ENCODE data around the gene IL12RB1. TPM values are rescaled to one million over a fixed set of nuclear protein-coding genes. Genes with fewer than 3 reads are reported as not detected.

The IL12RB1 gene
- polyA plus RNA-seq, 1 donor (not counting 4 experiments of a cell fraction or from before 2014, with no cell fraction given), result 0.09 TPM

DNA sequence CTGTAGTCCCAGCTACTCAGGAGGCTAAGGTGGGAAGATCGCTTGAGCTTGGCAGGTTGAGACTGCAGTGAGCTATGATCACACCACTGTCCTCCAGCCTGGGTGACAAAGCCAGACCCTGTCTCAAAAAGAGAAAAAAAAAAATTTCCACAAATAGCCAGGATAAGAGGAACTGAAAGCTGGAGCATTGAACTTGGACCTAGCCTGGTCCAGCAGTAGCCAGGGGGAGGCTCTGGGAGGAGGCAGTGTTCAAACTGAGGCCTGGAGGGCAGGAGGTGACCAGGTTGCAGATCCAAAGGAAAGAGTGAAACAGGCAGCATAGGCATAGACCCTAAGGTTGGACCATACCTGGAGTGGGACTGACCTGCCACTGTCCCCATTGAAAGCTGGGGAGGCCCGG is 39.4 kb upstream of the IL12RB1 start:
- no peak for DNase-seq (ENCODE audit: low read depth, low spot score)
- H3K9ac ChIP-seq (ENCODE audit: control insufficient read depth, extremely low read depth, insufficient read depth, low read length), result no peak overlapping the region
- H3K36me3 ChIP-seq (ENCODE audit: control insufficient read depth in 2 of 2, extremely low read depth in 1 of 2, insufficient read depth in 2 of 2, low read length in 2 of 2), result peaks cover 0 to 9% of the 10 kb centered on the region in 2 experiments
- no peak for FAIRE-seq
- no peaks in the 10 kb centered on the region for H3K4me1 ChIP-seq (ENCODE audit: control insufficient read depth, extremely low read depth, insufficient read depth, low read length)
- H3K4me2 ChIP-seq (ENCODE audit: control insufficient read depth, extremely low read depth, insufficient read depth, low read depth, low read length), result no peak overlapping the region
- H3K27ac ChIP-seq (ENCODE audit: control insufficient read depth, insufficient read depth, low read length), result no peak overlapping the region
- no peaks in the 10 kb centered on the region for H4K20me1 ChIP-seq (ENCODE audit: control insufficient read depth, extremely low read depth, insufficient read depth, low read length)
- H3K27me3 ChIP-seq (ENCODE audit: control insufficient read depth, extremely low read depth, insufficient read depth, low read length), result no peaks in the 10 kb centered on the region
- no peaks in the 10 kb centered on the region for H3K9me3 ChIP-seq (ENCODE audit: control insufficient read depth, low read depth, low read length)
- H2AFZ ChIP-seq (ENCODE audit: control insufficient read depth, low read length), result no peak overlapping the region
- no peak for TF ChIP-seq EZH2 (IDR thresholded peaks at IDR 0.05; ENCODE audit: low read length)
- TF ChIP-seq, protein P1, sequence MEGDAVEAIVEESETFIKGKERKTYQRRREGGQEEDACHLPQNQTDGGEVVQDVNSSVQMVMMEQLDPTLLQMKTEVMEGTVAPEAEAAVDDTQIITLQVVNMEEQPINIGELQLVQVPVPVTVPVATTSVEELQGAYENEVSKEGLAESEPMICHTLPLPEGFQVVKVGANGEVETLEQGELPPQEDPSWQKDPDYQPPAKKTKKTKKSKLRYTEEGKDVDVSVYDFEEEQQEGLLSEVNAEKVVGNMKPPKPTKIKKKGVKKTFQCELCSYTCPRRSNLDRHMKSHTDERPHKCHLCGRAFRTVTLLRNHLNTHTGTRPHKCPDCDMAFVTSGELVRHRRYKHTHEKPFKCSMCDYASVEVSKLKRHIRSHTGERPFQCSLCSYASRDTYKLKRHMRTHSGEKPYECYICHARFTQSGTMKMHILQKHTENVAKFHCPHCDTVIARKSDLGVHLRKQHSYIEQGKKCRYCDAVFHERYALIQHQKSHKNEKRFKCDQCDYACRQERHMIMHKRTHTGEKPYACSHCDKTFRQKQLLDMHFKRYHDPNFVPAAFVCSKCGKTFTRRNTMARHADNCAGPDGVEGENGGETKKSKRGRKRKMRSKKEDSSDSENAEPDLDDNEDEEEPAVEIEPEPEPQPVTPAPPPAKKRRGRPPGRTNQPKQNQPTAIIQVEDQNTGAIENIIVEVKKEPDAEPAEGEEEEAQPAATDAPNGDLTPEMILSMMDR (optimal IDR thresholded peaks at IDR 0.05 in 1 of 3, IDR thresholded peaks at IDR 0.05 in 1 of 3, conservative IDR thresholded peaks at IDR 0.05 in 1 of 3; ENCODE audit: extremely low read depth in 1 of 3, insufficient read depth in 2 of 3, low read length in 3 of 3), result no peak
- H3K9me1 ChIP-seq (ENCODE audit: control insufficient read depth, extremely low read depth, insufficient read depth, low read length), result no peaks in the 10 kb centered on the region
- no peak overlapping the region for H3K4me3 ChIP-seq (ENCODE audit: control insufficient read depth in 2 of 3, extremely low read depth in 1 of 3, insufficient read depth in 2 of 3, low read depth in 1 of 3, low read length in 3 of 3)
- no peaks in the 10 kb centered on the region for H3K79me2 ChIP-seq (ENCODE audit: control insufficient read depth, insufficient read depth, low read length)
- dilution Hi-C loops (cut with MboI; ENCODE audit: extremely low pct_ligation_motif_present, low sequenced_read_pairs), result no loop called here

DNA sequence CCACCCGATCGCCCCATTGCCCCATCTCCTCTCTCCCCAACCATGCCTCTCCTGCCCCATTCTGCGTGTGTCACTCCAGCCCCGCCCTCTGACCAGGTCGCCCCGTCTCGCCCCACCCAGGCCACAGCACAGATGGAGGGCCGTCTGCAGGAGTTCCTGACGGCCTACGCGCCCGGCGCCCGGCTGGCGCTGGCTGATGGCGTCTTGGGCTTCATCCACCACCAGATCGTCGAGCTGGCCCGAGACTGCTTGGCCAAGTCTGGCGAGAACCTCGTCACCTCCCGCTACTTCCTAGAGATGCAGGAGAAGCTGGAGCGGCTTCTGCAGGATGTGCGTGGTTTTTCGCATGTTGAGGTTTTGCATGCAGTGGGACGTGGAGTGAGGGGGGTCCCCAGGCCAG is 37.1 kb upstream of the IL12RB1 start:
- H2AFZ ChIP-seq (ENCODE audit: control insufficient read depth, low read length), result no peak overlapping the region
- no peaks in the 10 kb centered on the region for H4K20me1 ChIP-seq (ENCODE audit: control insufficient read depth, extremely low read depth, insufficient read depth, low read length)
- FAIRE-seq, result no peak
- H3K27ac ChIP-seq (ENCODE audit: control insufficient read depth, insufficient read depth, low read length), result no peak overlapping the region
- dilution Hi-C loops (cut with MboI; ENCODE audit: extremely low pct_ligation_motif_present, low sequenced_read_pairs), result no loop called here
- H3K4me1 ChIP-seq (ENCODE audit: control insufficient read depth, extremely low read depth, insufficient read depth, low read length), result peaks cover 3% of the 10 kb centered on the region
- H3K9me3 ChIP-seq (ENCODE audit: control insufficient read depth, low read depth, low read length), result no peaks in the 10 kb centered on the region
- no peak overlapping the region for H3K9ac ChIP-seq (ENCODE audit: control insufficient read depth, extremely low read depth, insufficient read depth, low read length)
- H3K4me3 ChIP-seq (ENCODE audit: control insufficient read depth in 2 of 3, extremely low read depth in 1 of 3, insufficient read depth in 2 of 3, low read depth in 1 of 3, low read length in 3 of 3), result no peak overlapping the region
- no peaks in the 10 kb centered on the region for H3K9me1 ChIP-seq (ENCODE audit: control insufficient read depth, extremely low read depth, insufficient read depth, low read length)
- no peak for TF ChIP-seq EZH2 (IDR thresholded peaks at IDR 0.05; ENCODE audit: low read length)
- TF ChIP-seq, protein P1 (optimal IDR thresholded peaks at IDR 0.05 in 1 of 3, IDR thresholded peaks at IDR 0.05 in 1 of 3, conservative IDR thresholded peaks at IDR 0.05 in 1 of 3; ENCODE audit: extremely low read depth in 1 of 3, insufficient read depth in 2 of 3, low read length in 3 of 3), result no peak
- no peak for DNase-seq (ENCODE audit: low read depth, low spot score)
- peaks cover 0 to 5% of the 10 kb centered on the region in 2 experiments for H3K36me3 ChIP-seq (ENCODE audit: control insufficient read depth in 2 of 2, extremely low read depth in 1 of 2, insufficient read depth in 2 of 2, low read length in 2 of 2)
- H3K27me3 ChIP-seq (ENCODE audit: control insufficient read depth, extremely low read depth, insufficient read depth, low read length), result no peaks in the 10 kb centered on the region
- no peaks in the 10 kb centered on the region for H3K79me2 ChIP-seq (ENCODE audit: control insufficient read depth, insufficient read depth, low read length)
- no peak overlapping the region for H3K4me2 ChIP-seq (ENCODE audit: control insufficient read depth, extremely low read depth, insufficient read depth, low read depth, low read length)

All from keratinocyte (primary cell).